Breast epithelium (tissue), 3 donors: ENCODE measurements around the gene ZNHIT2.

ENCODE experiments used
- POLR2A ChIP-seq: fragments of 450-650 bp; IDR thresholded peaks from one replicate; pipeline ENCODE4 v1.6.1; 2016; ENCODE audit warnings: antibody characterized with exemption, mild to moderate bottlenecking, moderate library complexity
- TF ChIP-seq, protein P1 (sequence below), 3 donors: fragments of 450-650 bp; IDR thresholded peaks; one replicate each; pipeline ENCODE4 v1.5.1; 2016 to 2017; ENCODE audit warnings: antibody characterized with exemption in 3 of 3, mild to moderate bottlenecking in 3 of 3, moderate library complexity in 3 of 3

DNA sequence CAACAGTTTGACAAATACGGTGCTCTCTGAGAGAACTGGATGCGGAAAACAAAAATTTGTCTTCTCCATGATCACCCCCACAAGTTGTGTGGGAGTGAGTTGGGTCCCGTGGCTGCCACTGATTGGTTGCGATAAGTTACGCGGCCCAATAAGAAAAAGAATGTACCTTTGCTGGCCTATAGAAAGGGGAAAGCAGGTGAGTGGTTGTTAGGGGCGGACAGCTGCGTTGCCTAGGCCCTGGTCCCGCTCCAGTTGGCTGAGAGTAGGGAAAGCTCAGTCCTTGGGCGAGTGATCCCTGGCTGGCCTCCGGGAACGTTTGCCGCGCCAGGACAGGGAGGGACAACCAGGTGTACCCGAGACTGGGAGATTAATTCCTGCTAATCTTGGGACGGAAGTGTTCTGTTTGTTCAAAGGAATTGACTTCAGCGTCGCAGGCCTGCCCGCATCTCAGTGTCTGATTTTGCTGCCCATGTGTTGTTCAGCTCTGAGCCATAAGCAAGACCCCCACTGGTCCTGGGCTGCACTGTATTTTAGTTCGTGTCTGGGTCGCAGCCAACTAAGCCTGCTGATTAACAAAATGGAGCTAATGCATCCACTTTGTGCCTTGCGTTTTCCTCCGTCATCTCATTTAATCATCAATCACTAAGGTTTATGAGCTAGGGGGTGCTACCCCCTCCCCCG is 17.6 kb upstream of the ZNHIT2 start:
- TF ChIP-seq, protein P1, sequence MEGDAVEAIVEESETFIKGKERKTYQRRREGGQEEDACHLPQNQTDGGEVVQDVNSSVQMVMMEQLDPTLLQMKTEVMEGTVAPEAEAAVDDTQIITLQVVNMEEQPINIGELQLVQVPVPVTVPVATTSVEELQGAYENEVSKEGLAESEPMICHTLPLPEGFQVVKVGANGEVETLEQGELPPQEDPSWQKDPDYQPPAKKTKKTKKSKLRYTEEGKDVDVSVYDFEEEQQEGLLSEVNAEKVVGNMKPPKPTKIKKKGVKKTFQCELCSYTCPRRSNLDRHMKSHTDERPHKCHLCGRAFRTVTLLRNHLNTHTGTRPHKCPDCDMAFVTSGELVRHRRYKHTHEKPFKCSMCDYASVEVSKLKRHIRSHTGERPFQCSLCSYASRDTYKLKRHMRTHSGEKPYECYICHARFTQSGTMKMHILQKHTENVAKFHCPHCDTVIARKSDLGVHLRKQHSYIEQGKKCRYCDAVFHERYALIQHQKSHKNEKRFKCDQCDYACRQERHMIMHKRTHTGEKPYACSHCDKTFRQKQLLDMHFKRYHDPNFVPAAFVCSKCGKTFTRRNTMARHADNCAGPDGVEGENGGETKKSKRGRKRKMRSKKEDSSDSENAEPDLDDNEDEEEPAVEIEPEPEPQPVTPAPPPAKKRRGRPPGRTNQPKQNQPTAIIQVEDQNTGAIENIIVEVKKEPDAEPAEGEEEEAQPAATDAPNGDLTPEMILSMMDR (IDR thresholded peaks at IDR 0.05) = no peak
- TF ChIP-seq POLR2A = no peak
